Naive thymus-derived CD4-positive, alpha-beta T cell (primary cell): ENCODE data around the gene ESRRB. TPM values are rescaled to one million over a fixed set of nuclear protein-coding genes. Genes with fewer than 3 reads are reported as not detected.
A peak's percentile ranks its signal among the peaks of the same experiment; 100 is the strongest.

Experiments used
- ATAC-seq: fragments of 150-1000 bp; cut with Tn5 transposase; 2 replicates; pipeline ENCODE4 v1.10.0; 2021; ENCODE audit warnings: mild to moderate bottlenecking, moderate library complexity
- CTCF ChIA-PET: fragments of 350-600 bp; sonication (Branson Sonifier 250); formaldehyde crosslinking; loops from one replicate; lab custom pipeline; 2021; ENCODE audit warnings: antibody characterized with exemption; lab: Charles Lee
- POLR2A ChIA-PET: fragments of 350-600 bp; sonication (Branson Sonifier 250); formaldehyde crosslinking; loops from one replicate; lab custom pipeline; 2021; ENCODE audit warnings: antibody characterized with exemption, inconsistent platforms; lab: Charles Lee
- DNase-seq, 9 donors: peaks; one replicate each; pipeline versions ENCODE4 v3.0.0 to v3.0.0-alpha.2; 2020 to 2022; ENCODE audit warnings: mixed read lengths in 1 of 9
- H3K27ac ChIP-seq: one replicate; pipeline ENCODE4 v1.7.0; 2013; ENCODE audit warnings: mild to moderate bottlenecking, low read depth, low read length, moderate library complexity
- H3K27me3 ChIP-seq, 2 donors: one replicate each; pipeline ENCODE4 v1.7.0; 2013; ENCODE audit warnings: low read length in 2 of 2, mild to moderate bottlenecking in 2 of 2, moderate library complexity in 2 of 2; ENCODE audit not compliant: control insufficient read depth in 2 of 2, insufficient read depth in 2 of 2
- H3K36me3 ChIP-seq, 3 experiments: 1 replicate in 2 of 3; 2 replicates in 1 of 3; pipeline ENCODE4 v1.7.0; 2013; ENCODE audit warnings: low read length in 3 of 3, mild to moderate bottlenecking in 3 of 3, moderate library complexity in 1 of 3; ENCODE audit not compliant: insufficient read depth in 3 of 3, control insufficient read depth in 2 of 3
- H3K4me1 ChIP-seq, 2 donors: one replicate each; pipeline ENCODE4 v1.7.0; 2013; ENCODE audit warnings: low read length in 2 of 2, mild to moderate bottlenecking in 2 of 2, moderate library complexity in 1 of 2; ENCODE audit not compliant: control insufficient read depth in 2 of 2, insufficient read depth in 2 of 2
- H3K4me3 ChIP-seq: 2 replicates; pipeline ENCODE4 v1.7.0; 2013; ENCODE audit warnings: mild to moderate bottlenecking, low read length
- H3K9me3 ChIP-seq, 3 experiments: 1 replicate in 2 of 3; 2 replicates in 1 of 3; pipeline ENCODE4 v1.7.0; 2013; ENCODE audit warnings: low read length in 3 of 3; ENCODE audit not compliant: control insufficient read depth in 2 of 3
- H3K27ac Mint-ChIP-seq, 9 donors: one replicate each; pipeline ENCODE4 v1.8.0; 2020 to 2022; ENCODE audit warnings: mixed read lengths in 9 of 9, mild to moderate bottlenecking in 8 of 9, moderate library complexity in 5 of 9, inconsistent platforms in 2 of 9
- H3K27me3 Mint-ChIP-seq, 5 donors: one replicate each; pipeline ENCODE4 v1.8.0; 2021 to 2022; ENCODE audit warnings: mixed read lengths in 5 of 5, mild to moderate bottlenecking in 1 of 5
- H3K36me3 Mint-ChIP-seq, 5 donors: one replicate each; pipeline ENCODE4 v1.8.0; 2020 to 2022; ENCODE audit warnings: mixed read lengths in 5 of 5, mild to moderate bottlenecking in 3 of 5, inconsistent platforms in 1 of 5
- H3K4me1 Mint-ChIP-seq, 7 donors: one replicate each; pipeline ENCODE4 v1.8.0; 2020 to 2022; ENCODE audit warnings: mixed read lengths in 7 of 7, mild to moderate bottlenecking in 3 of 7, inconsistent platforms in 1 of 7
- H3K4me3 Mint-ChIP-seq, 10 donors: one replicate each; pipeline ENCODE4 v1.8.0; 2020 to 2022; ENCODE audit warnings: mild to moderate bottlenecking in 10 of 10, mixed read lengths in 10 of 10, moderate library complexity in 6 of 10, inconsistent platforms in 2 of 10
- H3K9me3 Mint-ChIP-seq, 11 donors: one replicate each; pipeline ENCODE4 v1.8.0; 2020 to 2022; ENCODE audit warnings: mixed read lengths in 11 of 11, mild to moderate bottlenecking in 4 of 11, inconsistent platforms in 1 of 11, moderate library complexity in 1 of 11
- intact Hi-C, 2 donors: fragments of 100-400 bp; cut with micrococcal nuclease; formaldehyde crosslinking; loops; one replicate each; pipeline ENCODE4 v1.15.1; 2023
- polyA plus RNA-seq, 2 donors: library from polyadenylated mRNA; unstranded; fragments of 300-500 nt; fragmentation: Illumina TruSeq; gene quantifications; one replicate each; pipeline ENCODE4 v1.2.3, GENCODE V29; 2021
- total RNA-seq, 6 experiments: library from RNA in 5 of 6; stranded (reverse) in 5 of 6; gene quantifications; 1 replicate in 5 of 6; 2 replicates in 1 of 6; pipeline ENCODE4 v1.2.3 and lab custom pipeline; 2021 to 2026

Gene ESRRB
- total and polyA plus RNA-seq, 7 experiments from 2014 or later: 0.16 to 0.48 (median 0.20) TPM; not detected in 4

- Histone ChIP-seq H3K4me3 (no peak overlapping the region), H3K36me3 (no peaks in the 10 kb centered on the region), H3K9me3 (no peaks in the 10 kb centered on the region), H3K27ac (no peak overlapping the region), H3K4me1 (no peaks in the 10 kb centered on the region), H3K27me3 (no peaks in the 10 kb centered on the region)
- CTCF ChIA-PET: no interaction called here
- Mint-ChIP-seq H3K27me3 (peaks cover 38 to 52% (median 46%) of the 10 kb centered on the region in 5 donors), H3K9me3 (peaks cover 0 to 4% (median 0%) of the 10 kb centered on the region in 11 donors), H3K27ac (no peak overlapping the region), H3K36me3 (no peaks in the 10 kb centered on the region), H3K4me1 (peaks cover 0 to 10% (median 6%) of the 10 kb centered on the region in 7 donors), H3K4me3 (no peak overlapping the region)
- POLR2A ChIA-PET: no interaction called here
- ATAC-seq: no peak
- intact Hi-C loops: no loop called here
- DNase-seq: no peak
These were observed 37.4 kb downstream of the ESRRB start for GRCh38 chr14:76413106-76413961.

GRCh38 chr14:76413962-76414600 lies 38.1 kb downstream of the ESRRB start:
- peak overlapping the region in 5 of 10 donors; percentile 4 to 29 (median 20) for H3K4me3 Mint-ChIP-seq
- H3K36me3 ChIP-seq: no peaks in the 10 kb centered on the region

GRCh38 chr14:76419399-76419798 lies 43.5 kb downstream of the ESRRB start:
- ChIA-PET CTCF (no interaction called here), POLR2A (no interaction called here)
- H3K9me3 ChIP-seq: no peaks in the 10 kb centered on the region
- no peak overlapping the region for H3K27ac ChIP-seq
- Mint-ChIP-seq H3K27ac (no peak overlapping the region), H3K27me3 (peaks cover 12 to 31% (median 29%) of the 10 kb centered on the region in 5 donors), H3K4me3 (no peak overlapping the region), H3K4me1 (peaks cover 0 to 3% (median 2%) of the 10 kb centered on the region in 7 donors), H3K9me3 (no peaks in the 10 kb centered on the region), H3K36me3 (no peaks in the 10 kb centered on the region)
- H3K27me3 ChIP-seq: no peaks in the 10 kb centered on the region
- ATAC-seq (no peak), DNase-seq (no peak)
- no peak overlapping the region for H3K4me3 ChIP-seq
- H3K4me1 ChIP-seq: no peaks in the 10 kb centered on the region
- no peaks in the 10 kb centered on the region for H3K36me3 ChIP-seq
- intact Hi-C loops: no loop called here

More at GRCh38 chr14:76413962-76414600, 38.1 kb downstream of the ESRRB start:
- POLR2A ChIA-PET: no interaction called here
- Histone ChIP-seq H3K4me1 (no peaks in the 10 kb centered on the region), H3K27me3 (no peaks in the 10 kb centered on the region), H3K4me3 (no peak overlapping the region), H3K9me3 (no peaks in the 10 kb centered on the region), H3K27ac (no peak overlapping the region)
- DNase-seq (no peak), ATAC-seq (no peak)
- Mint-ChIP-seq H3K27me3 (peaks cover 35 to 52% (median 45%) of the 10 kb centered on the region in 5 donors), H3K36me3 (no peaks in the 10 kb centered on the region), H3K27ac (no peak overlapping the region), H3K9me3 (peaks cover 0 to 4% (median 0%) of the 10 kb centered on the region in 11 donors), H3K4me1 (peaks cover 0 to 10% (median 6%) of the 10 kb centered on the region in 7 donors)
- CTCF ChIA-PET: no interaction called here
- intact Hi-C loops: no loop called here

- Histone ChIP-seq H3K9me3 (no peaks in the 10 kb centered on the region), H3K27ac (no peak overlapping the region), H3K4me3 (no peak overlapping the region), H3K36me3 (no peaks in the 10 kb centered on the region), H3K27me3 (no peaks in the 10 kb centered on the region), H3K4me1 (no peaks in the 10 kb centered on the region)
- ChIA-PET CTCF (no interaction called here), POLR2A (no interaction called here)
- Mint-ChIP-seq H3K36me3 (no peaks in the 10 kb centered on the region), H3K27ac (no peak overlapping the region), H3K4me1 (peaks cover 0 to 1% (median 0%) of the 10 kb centered on the region in 7 donors), H3K27me3 (peaks cover 2 to 25% (median 21%) of the 10 kb centered on the region in 5 donors), H3K4me3 (no peak overlapping the region), H3K9me3 (peaks cover 0 to 2% (median 0%) of the 10 kb centered on the region in 11 donors)
- no peak for DNase-seq
- ATAC-seq: no peak
- intact Hi-C loops: no loop called here
These were observed 44.9 kb downstream of the ESRRB start for GRCh38 chr14:76420827-76421226.

GRCh38 chr14:76421662-76422061 lies 45.7 kb downstream of the ESRRB start:
- H3K4me3 Mint-ChIP-seq: no peak overlapping the region
- no peak overlapping the region for H3K4me3 ChIP-seq
- POLR2A ChIA-PET: no interaction called here
- CTCF ChIA-PET: no interaction called here
- ATAC-seq: no peak
- H3K27me3 ChIP-seq: no peaks in the 10 kb centered on the region
- no peak for DNase-seq
- H3K27me3 Mint-ChIP-seq: peaks cover 2 to 27% (median 21%) of the 10 kb centered on the region in 5 donors
- peaks cover 0 to 2% (median 0%) of the 10 kb centered on the region in 11 donors for H3K9me3 Mint-ChIP-seq
- peaks cover 0 to 1% (median 0%) of the 10 kb centered on the region in 7 donors for H3K4me1 Mint-ChIP-seq
- no peaks in the 10 kb centered on the region for H3K36me3 Mint-ChIP-seq
- H3K36me3 ChIP-seq: no peaks in the 10 kb centered on the region
- H3K27ac Mint-ChIP-seq: no peak overlapping the region
- no peaks in the 10 kb centered on the region for H3K9me3 ChIP-seq
- H3K4me1 ChIP-seq: no peaks in the 10 kb centered on the region
- intact Hi-C loops: no loop called here
- H3K27ac ChIP-seq: no peak overlapping the region

GRCh38 chr14:76422662-76423061 lies 46.7 kb downstream of the ESRRB start:
- Mint-ChIP-seq H3K9me3 (peaks cover 0 to 2% (median 0%) of the 10 kb centered on the region in 11 donors), H3K4me1 (peaks cover 0 to 1% (median 0%) of the 10 kb centered on the region in 7 donors), H3K27me3 (peaks cover 0 to 20% (median 11%) of the 10 kb centered on the region in 5 donors), H3K36me3 (no peaks in the 10 kb centered on the region), H3K27ac (no peak overlapping the region), H3K4me3 (no peak overlapping the region)
- ChIA-PET CTCF (no interaction called here), POLR2A (no interaction called here)
- H3K4me3 ChIP-seq: no peak overlapping the region
- ATAC-seq: no peak
- no peak overlapping the region for H3K27ac ChIP-seq
- H3K4me1 ChIP-seq: no peaks in the 10 kb centered on the region
- intact Hi-C loops: no loop called here
- no peaks in the 10 kb centered on the region for H3K36me3 ChIP-seq
- DNase-seq: no peak
- no peaks in the 10 kb centered on the region for H3K9me3 ChIP-seq
- H3K27me3 ChIP-seq: no peaks in the 10 kb centered on the region
